Mammary epithelial cell (primary cell): ENCODE measurements around the gene UNC79.

Source experiments
- CTCF ChIP-seq, 2 donors: IDR thresholded peaks in 1 of 2; conservative IDR thresholded peaks in 1 of 2; 2 replicates each; pipeline ENCODE4 v1.5.1; 2011 to 2012; ENCODE audit warnings: inconsistent platforms in 2 of 2, low read length in 2 of 2, mild to moderate bottlenecking in 2 of 2, control low read depth in 1 of 2, low read depth in 1 of 2; ENCODE audit not compliant: insufficient read depth in 1 of 2; ENCODE audit errors: extremely low read depth in 1 of 2
- EZH2 ChIP-seq: IDR thresholded peaks from 2 replicates; pipeline ENCODE4 v1.6.1; 2012; ENCODE audit warnings: low read length, inconsistent platforms, borderline replicate concordance

GRCh38 chr14:93749076-93749420 is 318.3 kb downstream of the UNC79 start:
- no peak for TF ChIP-seq CTCF (conservative IDR thresholded peaks at IDR 0.05 in 1 of 2, IDR thresholded peaks at IDR 0.05 in 1 of 2; ENCODE audit: extremely low read depth in 1 of 2, insufficient read depth in 1 of 2, low read depth in 1 of 2, low read length in 2 of 2)
- no peak for TF ChIP-seq EZH2
